GM12878 (cell line): ENCODE measurements around the gene UCHL5. TPM values are rescaled to one million over a fixed set of nuclear protein-coding genes. Genes with fewer than 3 reads are reported as not detected.
A peak's percentile ranks its signal among the peaks of the same experiment; 100 is the strongest.

Experiments
- ATAC-seq: fragments of 200-7000 bp; cut with Tn5 transposase; 3 replicates; pipeline ENCODE4 v1.9.1; 2020; ENCODE audit warnings: mild to moderate bottlenecking, moderate library complexity
- BruUV-seq: library from RNA; stranded (reverse); fragments of 400-500 nt; replicated peaks from 2 replicates; lab custom pipeline; 2021; lab: Mats Ljungman, UMichigan
- CTCF ChIA-PET: fragments of 300-600 bp; sonication (Branson Sonifier 250); formaldehyde crosslinking; extraction: SDS; loops from one replicate; lab custom pipeline; 2021; ENCODE audit warnings: inconsistent platforms; lab: Yijun Ruan, JAX
- POLR2A ChIA-PET: fragments of 350-600 bp; formaldehyde crosslinking; extraction: SDS; loops from one replicate; lab custom pipeline; 2021; ENCODE audit warnings: inconsistent platforms; lab: Charles Lee
- RAD21 ChIA-PET: fragments of 300-600 bp; sonication (Branson Sonifier 250); formaldehyde crosslinking; loops from one replicate; lab custom pipeline; 2023; ENCODE audit warnings: antibody characterized with exemption; ENCODE audit not compliant: unreplicated experiment; lab: Charles Lee
- SMC1A ChIA-PET: fragments of 300-600 bp; sonication (Branson Sonifier 250); formaldehyde crosslinking; loops from one replicate; lab custom pipeline; 2023; ENCODE audit not compliant: unreplicated experiment, uncharacterized antibody; lab: Charles Lee
- DNase-seq: peaks from one replicate; pipeline ENCODE4 v3.0.0-alpha.2; 2011; ENCODE audit warnings: low read depth, low spot score
- FAIRE-seq: peaks from 3 replicates; lab custom pipeline; 2011; peaks lifted over from hg19 to GRCh38; lab: Jason Lieb, UNC
- H2AFZ ChIP-seq: 2 replicates; pipeline ENCODE4 v1.6.0; 2011; ENCODE audit warnings: low read depth, low read length, control low read depth; ENCODE audit not compliant: control insufficient read depth
- H3K27ac ChIP-seq: 2 replicates; pipeline ENCODE4 v1.5.1; 2011; ENCODE audit warnings: control low read depth; ENCODE audit not compliant: control insufficient read depth, insufficient read depth
- H3K27me3 ChIP-seq, 2 experiments: replicated peaks in 1 of 2; 2 replicates each; pipeline versions ENCODE4 v1.6.0 to v1.6.1; 2011; ENCODE audit warnings: low read length in 1 of 2; ENCODE audit not compliant: control insufficient read depth in 2 of 2, insufficient read depth in 2 of 2
- H3K36me3 ChIP-seq, 2 experiments: 2 replicates each; pipeline ENCODE4 v1.5.1; 2011; ENCODE audit warnings: low read length in 1 of 2; ENCODE audit not compliant: control insufficient read depth in 2 of 2, insufficient read depth in 2 of 2
- H3K4me1 ChIP-seq: 2 replicates; pipeline ENCODE4 v1.6.1; 2011; ENCODE audit warnings: mild to moderate bottlenecking, low read length, moderate library complexity, mixed read lengths; ENCODE audit not compliant: control insufficient read depth, insufficient read depth
- H3K4me2 ChIP-seq: 2 replicates; pipeline ENCODE4 v1.6.0; 2011; ENCODE audit warnings: control low read depth; ENCODE audit not compliant: control insufficient read depth, insufficient read depth
- H3K4me3 ChIP-seq: fragments of 200-600 bp; sonication (generic); 2 replicates; pipeline ENCODE4 v1.5.1; 2016
- H3K79me2 ChIP-seq: 2 replicates; pipeline ENCODE4 v1.6.0; 2011; ENCODE audit warnings: low read length; ENCODE audit not compliant: control insufficient read depth, insufficient read depth
- H3K9ac ChIP-seq: 2 replicates; pipeline ENCODE4 v1.8.0; 2011; ENCODE audit warnings: low read length, control low read depth, mixed read lengths; ENCODE audit not compliant: control insufficient read depth, insufficient read depth
- H3K9me3 ChIP-seq: replicated peaks from 3 replicates; pipeline ENCODE4 v1.5.1; 2011; ENCODE audit warnings: mild to moderate bottlenecking, low read length; ENCODE audit not compliant: control insufficient read depth, insufficient read depth
- H4K20me1 ChIP-seq: 2 replicates; pipeline ENCODE4 v1.6.0; 2011; ENCODE audit not compliant: control insufficient read depth, insufficient read depth
- FOXM1 ChIP-seq: IDR thresholded peaks from 2 replicates; pipeline ENCODE4 v1.6.1; 2012; ENCODE audit warnings: low read depth, mild to moderate bottlenecking, inconsistent platforms, low read length, moderate library complexity
- JUNB ChIP-seq: IDR thresholded peaks from 2 replicates; pipeline ENCODE4 v1.6.1; 2016; ENCODE audit warnings: antibody characterized with exemption, mild to moderate bottlenecking
- MTA2 ChIP-seq: fragments of 450-650 bp; IDR thresholded peaks from 2 replicates; pipeline ENCODE4 v1.6.1; 2016; ENCODE audit warnings: low read depth, mild to moderate bottlenecking, moderate library complexity
- NR2C1 ChIP-seq: fragments of 450-650 bp; IDR thresholded peaks from 2 replicates; pipeline ENCODE4 v1.6.1; 2017; ENCODE audit warnings: antibody characterized with exemption, mild to moderate bottlenecking, moderate library complexity
- SUZ12 ChIP-seq: fragments of 200-600 bp; sonication (generic); IDR thresholded peaks from one replicate; pipeline ENCODE4 v1.6.1; 2018; ENCODE audit warnings: antibody characterized with exemption, mild to moderate bottlenecking; ENCODE audit not compliant: unreplicated experiment
- ZBED1 ChIP-seq: IDR thresholded peaks from 2 replicates; pipeline ENCODE4 v1.6.1; 2016; ENCODE audit warnings: borderline replicate concordance
- ZNF217 ChIP-seq: fragments of 450-650 bp; IDR thresholded peaks from 2 replicates; pipeline ENCODE4 v1.6.1; 2017; ENCODE audit warnings: antibody characterized with exemption, mild to moderate bottlenecking
- ZSCAN29 ChIP-seq: fragments of 450-650 bp; IDR thresholded peaks from 2 replicates; pipeline ENCODE4 v1.6.1; 2017; ENCODE audit warnings: mild to moderate bottlenecking, moderate library complexity
- WGBS: methylation state at CpG from one replicate; pipeline ENCODE4 v1.1.6; 2016; ENCODE audit warnings: low lambda C conversion rate; ENCODE audit not compliant: insufficient replicate concordance, insufficient coverage; ENCODE audit errors: missing lambda C conversion rate; 5-methylcytosine and 5-hydroxymethylcytosine counted together
- in situ Hi-C: fragments of 300-500 bp; cut with MboI; formaldehyde crosslinking; loops from 9 replicates; pipeline ENCODE4 v1.14.3; 2018; ENCODE audit warnings: mixed read lengths
- intact Hi-C: fragments of 100-400 bp; cut with micrococcal nuclease; formaldehyde crosslinking; loops from one replicate; pipeline ENCODE4 v1.14.2; 2022; ENCODE audit not compliant: unreplicated experiment
- polyA plus RNA-seq, 11 experiments: library from polyadenylated mRNA; depleted of rRNA in 4 of 11; unstranded in 6 of 11; stranded (reverse) in 5 of 11; fragments of >200 nt; fragmentation: Nextera tagmentation in 4 of 11; fragmentation: Illumina TruSeq in 1 of 11; extraction: Ambion mirVana in 4 of 11; extraction: Trizol in 1 of 11; gene quantifications; 1 replicate in 1 of 11; 2 replicates in 10 of 11; pipeline versions ENCODE4 v1.2.1 to v1.2.3, GENCODE V29; 2011 to 2016; ENCODE audit warnings: inconsistent platforms in 2 of 11, missing spikeins in 2 of 11, low read depth in 1 of 11
- total RNA-seq, 4 experiments: library from RNA; depleted of rRNA in 3 of 4; stranded (reverse); fragments of >200 nt in 3 of 4; fragmentation: Illumina TruSeq in 1 of 4; extraction: Trizol in 1 of 4; gene quantifications; 2 replicates each; pipeline versions ENCODE4 v1.2.1 to v1.2.3, GENCODE V29; 2013 to 2021
- TF ChIP-seq, protein P1 (sequence below): fragments of 150-350 bp; IDR thresholded peaks from 2 replicates; pipeline ENCODE4 v1.6.1; 2014; ENCODE audit warnings: mild to moderate bottlenecking, low read depth, low read length
- TF ChIP-seq, protein P2 (sequence below), 3 experiments: IDR thresholded peaks in 2 of 3; conservative IDR thresholded peaks in 1 of 3; 2 replicates each; pipeline ENCODE4 v1.5.1; 2011; ENCODE audit warnings: low read depth in 3 of 3, low read length in 3 of 3, mild to moderate bottlenecking in 3 of 3, control low read depth in 2 of 3, moderate library complexity in 2 of 3, inconsistent platforms in 1 of 3, mixed read lengths in 1 of 3; ENCODE audit not compliant: control insufficient read depth in 2 of 3, insufficient read depth in 1 of 3; ENCODE audit errors: extremely low read depth in 1 of 3
- TF ChIP-seq, protein P3 (sequence below): fragments of 450-650 bp; formaldehyde crosslinking; IDR thresholded peaks from 2 replicates; pipeline ENCODE4 v1.5.0; 2022; ENCODE audit warnings: mild to moderate bottlenecking, missing genetic modification characterization
- TF ChIP-seq, protein P4 (sequence below): fragments of 450-650 bp; IDR thresholded peaks from 2 replicates; pipeline ENCODE4 v1.6.1; 2016; ENCODE audit warnings: mild to moderate bottlenecking
- TF ChIP-seq, protein P5 (sequence below): fragments of 450-650 bp; IDR thresholded peaks from 2 replicates; pipeline ENCODE4 v1.6.1; 2017; ENCODE audit warnings: borderline replicate concordance
- TF ChIP-seq, protein P6 (sequence below): IDR thresholded peaks from 2 replicates; pipeline ENCODE4 v1.6.1; 2012; ENCODE audit warnings: low read depth, low read length, improper control_type of control experiment

The UCHL5 gene
- total and polyA plus RNA-seq, 10 of the 15 experiments (the other 5 are each of a cell fraction or from before 2014, with no cell fraction given) = 30.1 to 179 (median 60.1) TPM

DNA sequence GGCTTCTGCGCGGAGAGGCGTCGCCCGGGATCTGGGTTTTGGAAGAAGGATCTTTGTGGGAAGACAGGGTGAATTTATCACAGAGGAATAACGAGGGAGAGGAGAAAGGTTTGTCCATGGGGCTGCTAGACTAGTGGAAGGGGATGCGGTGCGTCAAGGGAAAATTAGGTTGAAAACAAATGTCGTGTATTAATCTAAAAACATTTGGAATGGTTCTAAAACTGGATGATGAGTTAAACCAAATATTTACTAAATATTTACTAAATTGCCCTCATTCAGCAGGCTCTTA is 899 bp upstream of the UCHL5 start:
- BruUV-seq = no TSS peak
- FAIRE-seq (no peak), ATAC-seq (no peak)
- WGBS = 0% methylated on average over 9 of the region's 9 CpGs
- Histone ChIP-seq H2AFZ (peak overlapping the region; percentile 85), H3K9ac (peak overlapping the region; percentile 98)
- intact Hi-C loops = no loop called here
- RAD21 ChIA-PET = no interaction called here
- TF ChIP-seq, protein P1, sequence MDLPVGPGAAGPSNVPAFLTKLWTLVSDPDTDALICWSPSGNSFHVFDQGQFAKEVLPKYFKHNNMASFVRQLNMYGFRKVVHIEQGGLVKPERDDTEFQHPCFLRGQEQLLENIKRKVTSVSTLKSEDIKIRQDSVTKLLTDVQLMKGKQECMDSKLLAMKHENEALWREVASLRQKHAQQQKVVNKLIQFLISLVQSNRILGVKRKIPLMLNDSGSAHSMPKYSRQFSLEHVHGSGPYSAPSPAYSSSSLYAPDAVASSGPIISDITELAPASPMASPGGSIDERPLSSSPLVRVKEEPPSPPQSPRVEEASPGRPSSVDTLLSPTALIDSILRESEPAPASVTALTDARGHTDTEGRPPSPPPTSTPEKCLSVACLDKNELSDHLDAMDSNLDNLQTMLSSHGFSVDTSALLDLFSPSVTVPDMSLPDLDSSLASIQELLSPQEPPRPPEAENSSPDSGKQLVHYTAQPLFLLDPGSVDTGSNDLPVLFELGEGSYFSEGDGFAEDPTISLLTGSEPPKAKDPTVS = no peak
- TF ChIP-seq JUNB (no peak), ZSCAN29 (no peak), FOXM1 (no peak), MTA2 (no peak), ZBED1 (no peak), NR2C1 (no peak), SUZ12 (no peak), ZNF217 (no peak)
- TF ChIP-seq, protein P2, sequence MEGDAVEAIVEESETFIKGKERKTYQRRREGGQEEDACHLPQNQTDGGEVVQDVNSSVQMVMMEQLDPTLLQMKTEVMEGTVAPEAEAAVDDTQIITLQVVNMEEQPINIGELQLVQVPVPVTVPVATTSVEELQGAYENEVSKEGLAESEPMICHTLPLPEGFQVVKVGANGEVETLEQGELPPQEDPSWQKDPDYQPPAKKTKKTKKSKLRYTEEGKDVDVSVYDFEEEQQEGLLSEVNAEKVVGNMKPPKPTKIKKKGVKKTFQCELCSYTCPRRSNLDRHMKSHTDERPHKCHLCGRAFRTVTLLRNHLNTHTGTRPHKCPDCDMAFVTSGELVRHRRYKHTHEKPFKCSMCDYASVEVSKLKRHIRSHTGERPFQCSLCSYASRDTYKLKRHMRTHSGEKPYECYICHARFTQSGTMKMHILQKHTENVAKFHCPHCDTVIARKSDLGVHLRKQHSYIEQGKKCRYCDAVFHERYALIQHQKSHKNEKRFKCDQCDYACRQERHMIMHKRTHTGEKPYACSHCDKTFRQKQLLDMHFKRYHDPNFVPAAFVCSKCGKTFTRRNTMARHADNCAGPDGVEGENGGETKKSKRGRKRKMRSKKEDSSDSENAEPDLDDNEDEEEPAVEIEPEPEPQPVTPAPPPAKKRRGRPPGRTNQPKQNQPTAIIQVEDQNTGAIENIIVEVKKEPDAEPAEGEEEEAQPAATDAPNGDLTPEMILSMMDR (IDR thresholded peaks at IDR 0.05 in 2 of 3, conservative IDR thresholded peaks at IDR 0.05 in 1 of 3; ENCODE audit: control insufficient read depth in 2 of 3, extremely low read depth in 1 of 3, insufficient read depth in 1 of 3, low read depth in 3 of 3, low read length in 3 of 3) = no peak
- TF ChIP-seq, protein P3, sequence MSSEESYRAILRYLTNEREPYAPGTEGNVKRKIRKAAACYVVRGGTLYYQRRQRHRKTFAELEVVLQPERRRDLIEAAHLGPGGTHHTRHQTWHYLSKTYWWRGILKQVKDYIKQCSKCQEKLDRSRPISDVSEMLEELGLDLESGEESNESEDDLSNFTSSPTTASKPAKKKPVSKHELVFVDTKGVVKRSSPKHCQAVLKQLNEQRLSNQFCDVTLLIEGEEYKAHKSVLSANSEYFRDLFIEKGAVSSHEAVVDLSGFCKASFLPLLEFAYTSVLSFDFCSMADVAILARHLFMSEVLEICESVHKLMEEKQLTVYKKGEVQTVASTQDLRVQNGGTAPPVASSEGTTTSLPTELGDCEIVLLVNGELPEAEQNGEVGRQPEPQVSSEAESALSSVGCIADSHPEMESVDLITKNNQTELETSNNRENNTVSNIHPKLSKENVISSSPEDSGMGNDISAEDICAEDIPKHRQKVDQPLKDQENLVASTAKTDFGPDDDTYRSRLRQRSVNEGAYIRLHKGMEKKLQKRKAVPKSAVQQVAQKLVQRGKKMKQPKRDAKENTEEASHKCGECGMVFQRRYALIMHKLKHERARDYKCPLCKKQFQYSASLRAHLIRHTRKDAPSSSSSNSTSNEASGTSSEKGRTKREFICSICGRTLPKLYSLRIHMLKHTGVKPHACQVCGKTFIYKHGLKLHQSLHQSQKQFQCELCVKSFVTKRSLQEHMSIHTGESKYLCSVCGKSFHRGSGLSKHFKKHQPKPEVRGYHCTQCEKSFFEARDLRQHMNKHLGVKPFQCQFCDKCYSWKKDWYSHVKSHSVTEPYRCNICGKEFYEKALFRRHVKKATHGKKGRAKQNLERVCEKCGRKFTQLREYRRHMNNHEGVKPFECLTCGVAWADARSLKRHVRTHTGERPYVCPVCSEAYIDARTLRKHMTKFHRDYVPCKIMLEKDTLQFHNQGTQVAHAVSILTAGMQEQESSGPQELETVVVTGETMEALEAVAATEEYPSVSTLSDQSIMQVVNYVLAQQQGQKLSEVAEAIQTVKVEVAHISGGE (CRISPR knock-in tag) = no peak
- TF ChIP-seq, protein P4, sequence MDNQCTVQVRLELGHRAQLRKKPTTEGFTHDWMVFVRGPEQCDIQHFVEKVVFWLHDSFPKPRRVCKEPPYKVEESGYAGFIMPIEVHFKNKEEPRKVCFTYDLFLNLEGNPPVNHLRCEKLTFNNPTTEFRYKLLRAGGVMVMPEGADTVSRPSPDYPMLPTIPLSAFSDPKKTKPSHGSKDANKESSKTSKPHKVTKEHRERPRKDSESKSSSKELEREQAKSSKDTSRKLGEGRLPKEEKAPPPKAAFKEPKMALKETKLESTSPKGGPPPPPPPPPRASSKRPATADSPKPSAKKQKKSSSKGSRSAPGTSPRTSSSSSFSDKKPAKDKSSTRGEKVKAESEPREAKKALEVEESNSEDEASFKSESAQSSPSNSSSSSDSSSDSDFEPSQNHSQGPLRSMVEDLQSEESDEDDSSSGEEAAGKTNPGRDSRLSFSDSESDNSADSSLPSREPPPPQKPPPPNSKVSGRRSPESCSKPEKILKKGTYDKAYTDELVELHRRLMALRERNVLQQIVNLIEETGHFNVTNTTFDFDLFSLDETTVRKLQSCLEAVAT = no peak
- TF ChIP-seq, protein P5, sequence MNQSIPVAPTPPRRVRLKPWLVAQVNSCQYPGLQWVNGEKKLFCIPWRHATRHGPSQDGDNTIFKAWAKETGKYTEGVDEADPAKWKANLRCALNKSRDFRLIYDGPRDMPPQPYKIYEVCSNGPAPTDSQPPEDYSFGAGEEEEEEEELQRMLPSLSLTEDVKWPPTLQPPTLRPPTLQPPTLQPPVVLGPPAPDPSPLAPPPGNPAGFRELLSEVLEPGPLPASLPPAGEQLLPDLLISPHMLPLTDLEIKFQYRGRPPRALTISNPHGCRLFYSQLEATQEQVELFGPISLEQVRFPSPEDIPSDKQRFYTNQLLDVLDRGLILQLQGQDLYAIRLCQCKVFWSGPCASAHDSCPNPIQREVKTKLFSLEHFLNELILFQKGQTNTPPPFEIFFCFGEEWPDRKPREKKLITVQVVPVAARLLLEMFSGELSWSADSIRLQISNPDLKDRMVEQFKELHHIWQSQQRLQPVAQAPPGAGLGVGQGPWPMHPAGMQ = no peak
- TF ChIP-seq, protein P6, sequence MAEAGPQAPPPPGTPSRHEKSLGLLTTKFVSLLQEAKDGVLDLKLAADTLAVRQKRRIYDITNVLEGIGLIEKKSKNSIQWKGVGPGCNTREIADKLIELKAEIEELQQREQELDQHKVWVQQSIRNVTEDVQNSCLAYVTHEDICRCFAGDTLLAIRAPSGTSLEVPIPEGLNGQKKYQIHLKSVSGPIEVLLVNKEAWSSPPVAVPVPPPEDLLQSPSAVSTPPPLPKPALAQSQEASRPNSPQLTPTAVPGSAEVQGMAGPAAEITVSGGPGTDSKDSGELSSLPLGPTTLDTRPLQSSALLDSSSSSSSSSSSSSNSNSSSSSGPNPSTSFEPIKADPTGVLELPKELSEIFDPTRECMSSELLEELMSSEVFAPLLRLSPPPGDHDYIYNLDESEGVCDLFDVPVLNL = no peak
- TF ChIP-seq, all 136 proteins: peak for 0
- ChIA-PET CTCF (interaction anchor here (2.7 kb wide), 1 partner anchor 11 kb away, joined by 15 read pairs; no protein-coding TSS in a partner anchor), SMC1A (interaction anchor here (1.3 kb wide), 1 partner anchor 42 kb away, joined by 4 read pairs; no protein-coding TSS in a partner anchor), POLR2A (no interaction called here)
- Histone ChIP-seq H4K20me1 (no peaks in the 10 kb centered on the region), H3K27me3 (no peaks in the 10 kb centered on the region), H3K36me3 (peaks cover 0 to 4% of the 10 kb centered on the region in 2 experiments; a peak in 2 of 4 replicates), H3K4me2 (peak overlapping the region; percentile 66), H3K79me2 (peaks cover 98% of the 10 kb centered on the region), H3K27ac (peak overlapping the region; percentile 95), H3K9me3 (no peaks in the 10 kb centered on the region; the same call in 1 of the 3 replicates), H3K4me1 (peaks cover 30% of the 10 kb centered on the region), H3K4me3 (peak overlapping the region; percentile 80)
- DNase-seq = no peak
- in situ Hi-C loops = no loop called here
